ENCODE results near the gene ELOVL7.
"Not testable (repeated sequence)": the region's sequence is repeated elsewhere in the genome, so short reads cannot be mapped to it uniquely, and the experiment has no call there.

Gene ELOVL7

GRCh38 chr5:60843936-60844905 is at the start of gene ELOVL7:
ELOVL7 (minus strand) TSS chr5:60844269; CDS start chr5:60787397, 56,872 bp downstream.
- peak; percentile 91 for DNase-seq

- DNase-seq: no peak
Observed at GRCh38 chr5:60893521-60893920, 49.5 kb upstream of the ELOVL7 start.

- no peak for DNase-seq
Observed at GRCh38 chr5:60891667-60892066, 47.6 kb upstream of the ELOVL7 start.

GRCh38 chr5:60888359-60889061 is 44.4 kb upstream of the ELOVL7 start:
- no peak for DNase-seq

GRCh38 chr5:60887746-60888145 is 43.7 kb upstream of the ELOVL7 start:
- no peak for DNase-seq

- DNase-seq: no peak
Observed at GRCh38 chr5:60887096-60887495, 43.0 kb upstream of the ELOVL7 start.

- no peak for DNase-seq
Observed at GRCh38 chr5:60886158-60886557, 42.1 kb upstream of the ELOVL7 start.

GRCh38 chr5:60883229-60883628 is 39.2 kb upstream of the ELOVL7 start:
- DNase-seq: peak; percentile 38

- DNase-seq: no peak
Observed at GRCh38 chr5:60872892-60873291, 28.8 kb upstream of the ELOVL7 start.

GRCh38 chr5:60870857-60871256 is 26.8 kb upstream of the ELOVL7 start:
- DNase-seq: no peak

GRCh38 chr5:60860572-60860971 is 16.5 kb upstream of the ELOVL7 start:
- DNase-seq: not testable (repeated sequence)

- DNase-seq: peak; percentile 92
Observed at GRCh38 chr5:60856066-60856465, 12.0 kb upstream of the ELOVL7 start.

GRCh38 chr5:60852940-60853339 is 8.9 kb upstream of the ELOVL7 start:
- no peak for DNase-seq

- no peak for DNase-seq
Observed at GRCh38 chr5:60852317-60852716, 8.2 kb upstream of the ELOVL7 start.

GRCh38 chr5:60851626-60852025 is 7.6 kb upstream of the ELOVL7 start:
- no peak for DNase-seq

GRCh38 chr5:60846298-60846697 is 2.2 kb upstream of the ELOVL7 start:
- DNase-seq: no peak

- peak; percentile 18 for DNase-seq
Observed at GRCh38 chr5:60843386-60843935, 608 bp downstream of the ELOVL7 start.

GRCh38 chr5:60842871-60843385 is 1.1 kb downstream of the ELOVL7 start:
- no peak for DNase-seq

GRCh38 chr5:60841361-60841760 is 2.7 kb downstream of the ELOVL7 start:
- DNase-seq: no peak

- DNase-seq: no peak
Observed at GRCh38 chr5:60836131-60836530, 7.9 kb downstream of the ELOVL7 start.

GRCh38 chr5:60835554-60835953 is 8.5 kb downstream of the ELOVL7 start:
- no peak for DNase-seq

- no peak for DNase-seq
Observed at GRCh38 chr5:60833520-60833919, 10.5 kb downstream of the ELOVL7 start.

- DNase-seq: peak; percentile 60
Observed at GRCh38 chr5:60830581-60831127, 13.4 kb downstream of the ELOVL7 start.
